ENCODE results near the gene KDSR.

The KDSR gene

DNA sequence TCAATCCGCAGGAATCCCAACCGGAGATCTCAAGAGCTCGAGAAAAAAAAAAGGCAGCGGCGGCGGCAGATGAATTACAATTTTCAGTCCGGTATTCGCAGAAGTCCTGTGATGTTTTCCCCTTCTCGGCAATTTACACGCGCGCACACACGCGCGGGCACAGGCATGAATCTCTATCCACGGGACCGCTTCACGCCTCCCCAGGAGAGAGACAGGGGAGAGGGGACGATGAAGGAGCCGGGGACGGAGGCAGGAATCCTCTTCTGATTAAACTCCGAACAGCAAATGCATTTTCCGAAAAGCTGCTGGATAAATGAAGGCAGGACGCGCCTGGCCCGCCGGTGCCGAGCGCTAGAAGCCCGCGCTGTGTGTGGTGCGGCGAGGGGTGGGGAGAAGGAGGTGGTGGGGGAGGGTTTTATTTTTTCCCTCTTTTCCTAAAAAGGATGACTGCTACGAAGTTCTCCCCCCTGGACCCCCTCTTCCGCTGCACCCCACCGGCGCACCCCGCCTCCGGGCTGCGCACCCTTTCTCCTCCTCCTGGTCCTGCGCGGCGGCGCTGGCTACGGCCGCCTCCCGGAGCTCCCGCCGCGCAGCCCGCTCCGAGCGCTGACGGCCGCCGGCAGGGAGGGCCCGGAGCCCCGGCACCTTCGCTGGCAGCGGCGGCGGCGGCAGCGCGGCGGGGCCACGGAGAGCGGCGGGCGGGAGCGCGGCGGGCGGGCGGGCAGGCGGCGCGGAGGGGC lies 47.5 kb downstream of the KDSR start, which contains the start of gene BCL2:
BCL2 (minus strand) TSS at position 387 of the 740 bp plus-strand sequence.
- peak in 1 of 2 donors; percentile 53 for DNase-seq

DNA sequence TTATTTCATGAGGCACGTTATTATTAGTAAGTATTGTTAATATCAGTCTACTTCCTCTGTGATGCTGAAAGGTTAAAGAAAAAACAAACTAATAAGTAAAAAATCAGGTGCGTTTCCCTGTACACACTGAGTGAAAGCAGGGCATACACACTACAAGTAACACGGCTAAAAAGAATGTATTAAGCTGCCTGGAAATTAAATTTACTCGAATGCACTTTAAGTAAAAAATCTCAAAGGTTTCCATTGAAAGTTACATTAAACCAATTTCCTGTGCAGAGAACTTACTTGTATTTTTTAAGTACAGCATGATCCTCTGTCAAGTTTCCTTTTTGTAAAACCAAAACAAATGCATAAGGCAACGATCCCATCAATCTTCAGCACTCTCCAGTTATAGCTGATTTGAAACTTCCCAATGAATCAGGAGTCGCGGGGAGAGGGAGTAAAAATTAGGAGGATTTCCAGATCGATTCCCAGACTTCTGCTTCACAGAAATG lies 48.1 kb downstream of the KDSR start:
- DNase-seq = no peak

DNA sequence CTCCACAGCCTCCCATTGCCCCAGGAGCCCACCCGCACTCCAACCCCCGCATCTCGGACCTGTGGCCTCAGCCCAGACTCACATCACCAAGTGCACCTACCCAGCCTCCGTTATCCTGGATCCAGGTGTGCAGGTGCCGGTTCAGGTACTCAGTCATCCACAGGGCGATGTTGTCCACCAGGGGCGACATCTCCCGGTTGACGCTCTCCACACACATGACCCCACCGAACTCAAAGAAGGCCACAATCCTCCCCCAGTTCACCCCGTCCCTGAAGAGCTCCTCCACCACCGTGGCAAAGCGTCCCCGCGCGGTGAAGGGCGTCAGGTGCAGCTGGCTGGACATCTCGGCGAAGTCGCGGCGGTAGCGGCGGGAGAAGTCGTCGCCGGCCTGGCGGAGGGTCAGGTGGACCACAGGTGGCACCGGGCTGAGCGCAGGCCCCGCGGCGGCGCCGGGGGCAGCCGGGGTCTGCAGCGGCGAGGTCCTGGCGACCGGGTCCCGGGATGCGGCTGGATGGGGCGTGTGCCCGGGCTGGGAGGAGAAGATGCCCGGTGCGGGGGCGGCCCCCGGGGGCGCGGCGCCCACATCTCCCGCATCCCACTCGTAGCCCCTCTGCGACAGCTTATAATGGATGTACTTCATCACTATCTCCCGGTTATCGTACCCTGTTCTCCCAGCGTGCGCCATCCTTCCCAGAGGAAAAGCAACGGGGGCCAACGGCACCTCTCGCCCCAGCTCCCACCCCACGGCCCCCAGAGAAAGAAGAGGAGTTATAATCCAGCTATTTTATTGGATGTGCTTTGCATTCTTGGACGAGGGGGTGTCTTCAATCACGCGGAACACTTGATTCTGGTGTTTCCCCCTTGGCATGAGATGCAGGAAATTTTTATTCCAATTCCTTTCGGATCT lies 48.8 kb downstream of the KDSR start:
- peak; percentile 63 to 71 for DNase-seq

DNA sequence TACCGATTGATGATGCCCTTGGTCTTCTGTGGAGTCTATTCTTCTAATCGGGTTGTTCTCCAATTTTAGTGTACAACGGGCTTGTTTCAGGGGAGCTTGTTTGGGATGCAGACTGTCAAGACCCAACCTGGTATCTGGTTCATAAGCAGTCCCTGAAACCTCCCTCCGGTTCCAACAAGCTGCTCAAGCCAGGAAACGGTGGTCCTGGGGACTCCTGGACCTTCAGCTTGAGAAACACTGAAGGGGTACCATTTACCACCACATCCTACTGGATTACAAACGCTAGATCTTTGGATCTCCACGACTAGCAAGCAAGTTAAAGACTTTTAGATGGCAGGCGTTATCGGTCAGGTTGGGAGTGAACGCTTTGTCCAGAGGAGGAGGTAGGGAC lies 49.5 kb downstream of the KDSR start:
- no peak for DNase-seq

DNA sequence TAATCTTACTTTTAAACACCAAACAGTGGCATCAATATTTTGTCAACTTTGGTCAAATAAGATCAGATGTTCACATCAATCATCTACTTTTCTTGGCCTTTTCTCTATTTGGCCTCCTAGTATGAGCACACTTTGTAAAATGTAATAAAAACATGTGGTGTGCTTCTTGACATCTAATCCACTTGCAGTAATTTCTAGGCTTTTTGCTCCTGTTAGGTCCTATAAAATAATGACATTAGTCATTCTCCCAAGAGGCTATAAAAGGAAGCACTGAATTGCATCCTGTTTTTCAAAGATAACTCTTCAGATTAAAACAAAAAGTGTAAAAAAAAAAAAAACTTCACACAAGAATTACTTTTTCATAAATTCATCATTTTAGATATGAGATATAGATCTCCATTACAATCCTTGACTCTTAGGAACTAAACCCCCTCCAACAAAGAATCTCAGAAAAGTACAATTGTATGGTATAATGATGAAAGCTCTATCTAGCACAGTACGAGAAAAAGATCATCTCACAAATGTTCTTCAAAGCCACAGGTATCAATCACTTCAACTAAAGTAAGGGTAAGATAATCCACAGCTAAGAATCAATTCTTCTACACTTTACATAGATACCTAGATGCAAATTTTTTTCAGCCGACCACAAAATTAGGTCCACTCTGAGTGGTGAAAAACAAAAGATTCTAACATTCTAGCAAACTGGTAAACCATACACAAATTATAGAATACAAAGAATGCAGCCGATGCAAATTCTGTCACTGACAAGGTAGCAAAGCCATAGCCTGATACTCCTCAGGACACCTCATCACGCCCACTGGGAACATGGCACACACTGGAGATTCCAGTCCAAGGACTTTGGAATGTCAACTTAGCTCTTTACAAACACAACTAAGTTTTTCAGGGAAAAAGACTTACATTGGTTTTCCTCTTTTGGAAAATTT lies 50.1 kb downstream of the KDSR start:
- no peak for DNase-seq

DNA sequence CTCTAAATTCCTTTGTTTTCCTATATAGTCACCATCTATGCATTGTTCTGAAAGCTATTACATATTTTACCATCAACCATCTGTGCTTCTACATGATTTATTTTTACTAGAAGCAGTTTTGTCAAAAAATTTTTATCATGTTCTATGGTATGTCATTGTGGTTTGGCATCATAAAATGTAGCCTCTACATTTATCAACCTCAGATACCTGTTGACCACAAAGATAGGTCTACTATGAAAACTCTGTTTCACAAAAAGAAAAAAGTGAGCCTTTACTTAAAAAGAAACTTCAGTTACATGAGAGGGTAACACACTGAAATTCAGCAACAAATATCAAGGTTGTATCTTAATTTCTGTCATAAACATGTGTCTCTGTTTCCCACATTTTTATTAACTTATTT lies 51.1 kb downstream of the KDSR start:
- no peak for DNase-seq

DNA sequence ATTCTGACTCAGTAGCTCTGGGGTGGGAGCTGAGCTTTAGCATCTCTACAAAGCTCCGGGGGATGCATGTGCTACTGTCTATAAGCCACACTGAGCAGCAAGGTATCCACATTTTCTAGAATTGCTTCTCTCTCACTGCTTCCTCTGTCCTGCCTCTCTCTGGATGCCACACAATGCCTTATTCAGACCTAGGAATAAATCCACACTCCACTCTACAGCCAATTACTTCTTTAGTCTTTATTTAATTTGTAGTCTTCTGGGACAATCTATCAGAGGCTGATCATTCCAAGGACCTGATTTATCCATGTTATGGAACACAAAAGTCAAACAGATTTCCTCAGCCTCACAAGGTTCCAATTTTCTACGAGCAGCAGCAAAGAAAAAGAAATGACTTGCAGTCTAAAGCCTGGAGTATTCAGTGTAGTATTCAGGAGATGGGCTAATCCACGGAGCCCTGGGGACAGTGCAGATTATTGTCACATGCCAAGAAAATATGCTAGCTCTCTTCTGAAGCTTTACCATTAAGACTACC lies 51.8 kb downstream of the KDSR start:
- peak in 1 of 2 donors; percentile 57 for DNase-seq

DNA sequence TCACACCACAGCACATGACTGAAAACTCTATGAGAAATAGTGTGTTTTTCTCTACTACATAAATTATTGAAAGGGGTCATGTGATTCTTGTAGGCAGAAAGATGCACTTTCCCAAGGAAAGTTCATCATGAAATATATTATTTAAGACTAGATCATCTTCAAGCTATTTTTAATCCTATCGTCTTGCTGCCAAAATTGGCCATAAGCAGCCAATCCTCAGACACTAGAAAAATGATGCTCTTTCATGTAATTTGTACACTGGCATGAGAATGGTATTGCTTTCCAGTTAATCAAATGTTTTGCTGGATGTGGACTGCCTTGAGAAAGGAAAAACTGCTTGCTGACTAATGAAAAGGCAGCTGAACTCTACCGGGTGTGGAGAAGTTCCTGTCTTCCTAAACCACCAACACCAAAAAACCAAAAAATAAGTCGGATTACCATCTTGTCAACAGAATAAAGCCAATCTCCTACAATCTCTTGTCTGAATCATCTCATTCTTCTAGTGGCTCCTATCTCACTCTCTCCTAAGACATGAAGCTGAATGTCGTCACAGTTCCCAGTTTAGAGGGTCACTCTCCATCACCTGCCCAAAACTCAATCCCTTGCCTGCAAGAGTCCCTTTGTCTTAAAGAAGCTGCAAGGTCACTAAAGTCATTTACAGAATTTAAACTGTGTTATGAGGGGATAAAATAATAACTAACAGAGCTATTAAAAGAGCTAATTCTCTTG lies 52.8 kb downstream of the KDSR start:
- DNase-seq = no peak

DNA sequence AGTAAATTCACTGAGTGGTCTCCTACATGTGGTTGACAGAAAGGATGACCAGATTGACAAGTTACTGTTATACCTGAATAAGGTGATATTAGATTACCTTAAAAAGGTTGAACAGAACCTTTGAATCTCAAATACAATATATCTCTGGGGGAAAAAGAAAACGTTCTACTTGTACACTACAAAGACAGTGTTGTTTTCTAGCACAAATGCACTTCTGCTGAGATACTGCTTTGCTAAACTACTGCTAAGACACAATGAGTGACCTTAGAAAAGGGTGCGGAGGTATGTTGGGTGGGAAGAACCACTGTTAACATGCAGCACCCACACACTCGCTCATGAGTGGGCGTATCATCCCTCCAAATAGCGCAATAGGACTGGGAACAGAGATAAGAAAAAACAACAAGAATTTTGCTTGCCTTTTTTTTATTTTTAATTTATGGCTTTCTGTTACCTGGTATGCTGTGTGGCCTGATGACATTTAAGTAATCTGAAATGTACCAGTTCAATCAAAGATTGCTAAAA lies 53.5 kb downstream of the KDSR start:
- DNase-seq = no peak

DNA sequence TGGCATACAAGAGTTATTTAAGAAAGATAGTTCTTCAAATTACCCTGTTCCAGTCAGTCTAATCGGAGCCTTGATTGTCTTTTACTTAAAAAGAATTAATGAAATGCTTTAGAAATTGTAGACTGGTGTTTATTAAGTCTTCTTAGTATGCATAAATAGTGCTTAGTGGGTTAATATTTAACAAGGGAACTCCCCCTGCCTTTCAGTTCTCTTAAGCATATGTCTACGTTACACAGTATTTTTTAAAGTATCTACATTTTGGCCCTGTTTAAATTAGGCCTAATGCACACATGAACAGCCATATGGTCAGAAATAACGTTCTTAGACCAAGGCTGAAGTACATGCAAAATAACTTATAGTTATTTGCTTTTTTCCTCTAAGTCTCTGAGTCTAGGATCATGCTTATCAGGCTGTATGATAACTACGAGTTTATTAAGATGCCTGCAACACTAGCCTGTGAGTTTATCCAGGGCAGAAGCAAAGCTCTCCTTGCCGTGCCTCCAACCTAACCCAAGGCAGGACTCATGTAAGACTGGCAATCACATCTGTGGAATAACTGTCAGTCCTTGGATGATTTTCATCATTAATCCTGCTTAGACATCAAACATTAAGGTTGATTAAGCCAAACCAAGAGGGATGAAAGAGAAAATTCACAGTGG lies 54.1 kb downstream of the KDSR start:
- no peak for DNase-seq

DNA sequence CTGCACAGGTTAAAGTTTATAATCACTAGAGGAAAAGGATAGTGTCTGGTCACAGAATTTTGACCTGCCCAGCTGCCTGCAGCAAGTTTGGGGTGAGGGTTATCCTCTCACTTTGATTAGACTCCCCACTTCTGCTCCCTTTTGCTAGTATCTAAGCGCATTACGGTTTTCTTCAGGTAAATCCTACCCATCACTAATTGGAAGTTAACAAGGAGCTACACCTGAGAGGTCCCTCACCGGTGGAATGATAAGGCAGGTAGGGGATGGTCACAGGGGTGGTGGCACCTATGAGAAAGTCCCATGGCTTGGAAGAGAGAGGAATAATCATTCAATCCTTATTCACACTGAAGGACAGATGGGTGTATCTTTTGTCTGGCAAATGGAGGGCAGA lies 55.0 kb downstream of the KDSR start:
- DNase-seq = no peak

DNA sequence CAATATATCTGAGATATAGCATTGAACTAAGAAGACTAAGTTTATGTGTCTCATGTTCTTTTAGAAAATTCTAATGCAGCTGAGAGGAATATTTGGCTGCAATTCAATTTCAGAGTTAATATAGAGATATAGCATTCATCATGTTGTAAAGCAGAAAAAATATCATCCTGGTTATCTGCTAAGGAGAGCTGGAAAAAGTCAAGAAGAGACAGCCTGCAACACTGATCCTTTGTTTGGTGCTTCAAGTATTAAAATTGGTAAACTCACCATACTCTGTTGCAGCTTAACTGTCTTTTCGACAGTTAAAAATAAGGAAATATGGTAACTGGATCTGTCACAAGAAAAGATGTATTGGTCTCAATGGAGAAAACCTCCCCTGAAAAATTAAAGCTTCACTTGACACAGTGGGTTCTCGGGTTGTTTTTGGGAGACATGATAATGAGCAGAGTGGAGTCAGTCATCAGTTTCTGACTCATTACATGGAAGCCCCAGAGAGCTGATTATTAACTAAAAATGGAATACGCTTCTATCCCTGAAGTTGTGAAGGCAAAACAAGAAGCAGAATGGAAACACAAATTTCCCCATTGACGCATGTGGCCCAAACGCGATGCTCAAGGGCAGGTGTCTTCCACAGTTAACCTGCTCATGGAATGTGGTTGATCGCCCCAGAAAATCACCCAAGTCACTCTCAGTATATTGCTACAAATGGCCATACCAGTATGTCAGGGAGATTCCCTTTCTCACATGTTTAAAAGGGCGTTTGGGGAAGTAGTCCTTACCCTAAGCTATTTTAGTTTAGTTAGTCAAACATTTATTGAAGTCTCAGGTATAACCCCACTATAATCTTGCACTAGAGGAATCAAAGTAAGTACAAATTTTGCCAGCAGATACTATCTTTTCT lies 55.6 kb downstream of the KDSR start:
- no peak for DNase-seq

DNA sequence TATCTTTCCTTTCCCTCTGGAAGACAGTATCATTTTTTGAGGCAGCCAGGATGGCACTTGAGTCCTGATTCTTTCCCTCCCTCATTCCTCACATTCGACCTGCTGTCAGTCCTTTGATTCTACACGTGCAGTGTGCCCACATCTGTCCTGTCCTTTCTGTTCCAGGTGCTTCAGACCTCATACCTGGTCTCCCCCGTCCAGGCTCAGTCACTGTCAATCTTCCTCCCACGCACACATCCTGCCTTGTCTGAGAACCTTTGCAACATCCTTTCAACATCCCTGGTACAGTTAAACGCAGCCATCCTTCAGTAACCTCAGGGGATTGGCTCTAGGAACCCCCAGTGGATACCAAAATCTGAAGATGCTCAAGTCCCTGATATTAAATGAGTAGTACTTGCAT lies 57.6 kb downstream of the KDSR start:
- DNase-seq = no peak

DNA sequence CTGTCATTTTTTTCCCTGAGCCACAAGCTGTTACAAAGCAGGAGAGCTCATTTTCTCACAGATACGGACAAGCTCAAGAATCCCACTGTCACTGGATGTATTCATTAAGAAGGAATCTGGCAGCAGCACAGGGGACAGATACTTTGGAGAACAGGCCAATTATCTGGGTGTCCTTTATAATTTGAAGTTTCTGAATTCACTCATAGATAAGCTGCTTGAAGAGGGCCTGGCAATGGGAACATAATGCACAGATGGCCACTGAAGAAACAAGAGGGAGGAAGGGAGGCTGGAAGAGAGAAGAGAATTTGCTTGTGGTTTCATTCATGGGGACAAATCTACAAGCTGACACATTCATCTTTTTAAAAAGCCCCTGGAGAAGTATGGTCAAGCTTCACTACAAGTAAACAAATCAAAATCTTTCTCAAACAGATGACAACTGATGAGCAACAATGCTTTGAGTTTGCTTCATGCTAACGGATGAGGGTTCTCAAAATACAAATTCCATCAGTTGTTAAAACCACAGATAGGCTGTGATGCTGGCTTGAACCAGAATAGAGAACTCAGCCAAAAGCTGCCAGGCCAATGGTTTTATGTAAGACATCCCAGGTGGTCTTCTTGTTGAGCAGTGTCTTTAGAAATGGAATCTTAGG lies 59.3 kb downstream of the KDSR start:
- peak in 1 of 2 donors; percentile 50 for DNase-seq

DNA sequence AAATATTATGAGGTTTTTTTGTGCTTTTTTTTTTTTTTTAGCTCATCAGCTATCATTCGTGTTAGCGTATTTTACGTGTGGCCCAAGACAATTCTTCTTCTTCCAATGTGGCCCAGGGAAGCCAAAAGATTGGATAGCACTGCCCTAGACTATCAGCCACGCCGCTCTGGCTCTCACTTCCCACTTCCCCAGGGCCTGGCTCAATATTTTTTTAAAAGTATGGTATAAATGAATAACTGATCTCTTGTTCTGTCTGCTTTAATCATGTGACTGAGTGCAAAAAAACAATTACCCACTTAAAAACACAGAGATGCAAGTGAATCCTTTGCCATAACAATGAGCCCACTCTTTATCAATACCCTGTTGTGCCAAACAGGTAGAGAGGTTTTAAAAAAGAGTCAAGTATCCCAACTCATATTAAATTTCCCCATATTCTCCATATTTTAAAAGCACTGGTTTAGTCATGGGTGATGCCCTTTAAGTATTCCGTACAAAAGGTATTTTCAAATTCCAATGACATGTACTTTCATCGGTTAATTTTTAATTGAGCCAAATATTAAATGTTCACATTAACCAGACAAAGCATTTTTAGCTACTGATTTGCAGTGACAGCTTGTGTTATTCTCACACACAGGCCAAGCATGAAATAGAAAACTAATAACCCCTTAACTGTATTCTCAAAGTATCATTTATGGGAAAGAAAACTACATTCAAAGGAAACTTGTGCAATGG lies 60.0 kb downstream of the KDSR start:
- no peak for DNase-seq

DNA sequence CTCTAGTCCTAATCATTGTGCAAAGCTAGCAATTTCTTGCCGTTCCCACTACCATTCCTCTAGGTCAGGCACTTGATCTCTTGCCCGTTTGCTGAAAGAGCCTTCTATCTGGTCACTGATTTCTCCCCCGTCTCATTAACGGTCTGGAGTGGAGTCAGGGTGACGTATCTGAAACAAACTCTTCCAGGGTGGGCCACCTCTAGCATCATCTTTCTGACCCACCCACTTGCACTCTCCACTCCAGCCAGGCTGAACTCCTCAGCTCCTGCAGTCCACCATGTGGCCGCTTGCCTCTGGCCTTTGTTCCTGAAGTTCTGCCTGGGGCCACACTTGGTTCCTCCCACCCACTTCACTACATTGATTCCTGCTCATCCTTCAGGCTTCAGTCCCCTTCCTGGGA lies 60.8 kb downstream of the KDSR start:
- DNase-seq = no peak

DNA sequence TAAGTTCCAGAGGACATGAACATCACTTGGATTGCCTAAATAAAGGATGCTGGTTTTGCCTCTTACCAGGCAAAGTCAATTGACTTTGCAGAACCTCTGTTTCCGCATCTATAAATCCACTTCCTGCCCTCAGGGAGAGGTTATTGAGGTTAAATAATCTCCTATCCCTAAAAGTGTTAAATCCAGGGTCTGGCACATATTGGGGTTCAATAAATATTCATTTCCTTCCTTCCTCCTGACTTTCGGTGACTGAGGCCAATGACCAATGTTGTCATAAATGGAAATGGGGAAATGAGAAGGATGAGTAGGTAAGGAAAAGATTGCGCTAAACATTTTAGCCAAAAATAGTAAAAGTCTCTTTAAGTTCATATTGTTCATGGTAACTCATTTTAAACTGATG lies 63.5 kb downstream of the KDSR start:
- no peak for DNase-seq

DNA sequence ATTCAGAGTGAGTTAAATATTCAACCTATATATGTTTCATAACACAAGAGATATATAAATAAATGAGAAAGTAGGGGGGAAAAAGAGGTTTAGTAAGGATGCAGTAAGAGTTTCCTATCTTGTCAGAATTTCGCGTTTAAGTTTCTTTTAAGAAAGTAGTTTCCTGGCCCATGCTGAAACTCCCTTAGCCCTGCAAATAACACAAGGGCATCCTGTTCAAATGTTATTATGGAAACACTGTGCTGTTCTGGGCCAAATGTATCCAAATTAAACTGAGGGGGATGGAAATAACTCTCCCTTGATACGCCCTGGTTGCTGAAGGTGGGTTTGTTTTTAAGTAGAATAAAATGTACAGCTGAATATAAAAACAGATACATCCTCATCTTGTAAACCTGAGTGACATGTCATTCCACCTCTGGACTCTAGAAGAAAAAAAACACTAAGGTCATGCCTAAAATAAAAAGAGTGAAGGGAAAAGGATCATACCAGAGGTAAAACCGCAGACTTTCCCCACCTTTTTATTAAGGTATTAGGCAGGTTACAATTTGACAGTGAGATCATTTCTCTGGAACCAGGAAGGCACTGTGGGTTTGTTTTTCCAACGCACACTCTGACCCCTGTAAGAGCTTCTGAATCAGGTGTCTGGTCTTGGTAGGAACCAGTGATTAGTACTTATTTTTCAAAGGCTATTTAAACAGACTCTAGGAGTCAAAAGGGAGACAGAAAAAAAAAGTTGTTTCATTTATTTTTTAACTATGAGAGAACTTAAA lies 64.2 kb downstream of the KDSR start:
- DNase-seq = no peak

All from hippocampal formation (tissue), 2 donors.